Stimulated activated CD4-positive, alpha-beta T cell treated with anti-CD3 and anti-CD28 coated beads, Interleukin-4, amount 100 ng/mL, for 4 hours (primary cell): ENCODE data around the gene PARP16.
A peak's percentile ranks its signal among the peaks of the same experiment; 100 is the strongest.

ENCODE experiments used
- DNase-seq, 2 experiments: peaks; one replicate each; pipeline ENCODE4 v3.0.0-alpha.2; 2020

Gene PARP16

GRCh38 chr15:65311760-65312159 lies 25.1 kb upstream of the PARP16 start:
- no peak for DNase-seq

GRCh38 chr15:65310431-65311137 lies 23.9 kb upstream of the PARP16 start:
- no peak for DNase-seq

GRCh38 chr15:65309882-65310418 lies 23.3 kb upstream of the PARP16 start:
- no peak for DNase-seq

- DNase-seq, result no peak
Measured at GRCh38 chr15:65307978-65308377, 21.3 kb upstream of the PARP16 start.

- no peak for DNase-seq
Measured at GRCh38 chr15:65306551-65306950, 19.9 kb upstream of the PARP16 start.

- DNase-seq, result no peak
Measured at GRCh38 chr15:65305776-65306175, 19.1 kb upstream of the PARP16 start.

- DNase-seq, result no peak
Measured at GRCh38 chr15:65305150-65305758, 18.6 kb upstream of the PARP16 start.

- peak; percentile 69 to 76 for DNase-seq
Measured at GRCh38 chr15:65304381-65305149, 17.9 kb upstream of the PARP16 start, which contains the start of gene RNU5B-1. Gene RNU5B-1 (plus strand): TSS chr15:65304677.

GRCh38 chr15:65303687-65304380 lies 17.2 kb upstream of the PARP16 start:
- DNase-seq, result no peak

GRCh38 chr15:65302061-65302460 lies 15.4 kb upstream of the PARP16 start:
- no peak for DNase-seq

GRCh38 chr15:65300924-65301441 lies 14.3 kb upstream of the PARP16 start:
- no peak for DNase-seq

GRCh38 chr15:65298731-65299130 lies 12.0 kb upstream of the PARP16 start:
- DNase-seq, result no peak

- no peak for DNase-seq
Measured at GRCh38 chr15:65292938-65293518, 6.3 kb upstream of the PARP16 start.

- DNase-seq, result no peak
Measured at GRCh38 chr15:65290228-65290627, 3.5 kb upstream of the PARP16 start.

- DNase-seq, result no peak
Measured at GRCh38 chr15:65289261-65289854, 2.7 kb upstream of the PARP16 start.

- no peak for DNase-seq
Measured at GRCh38 chr15:65287520-65287855, 805 bp upstream of the PARP16 start.

- DNase-seq, result no peak
Measured at GRCh38 chr15:65286069-65286703, 497 bp downstream of the PARP16 start.

GRCh38 chr15:65285291-65286068 lies 1.2 kb downstream of the PARP16 start:
- DNase-seq, result no peak

GRCh38 chr15:65278480-65278879 lies 8.2 kb downstream of the PARP16 start:
- DNase-seq, result no peak

- DNase-seq, result no peak
Measured at GRCh38 chr15:65277015-65277414, 9.7 kb downstream of the PARP16 start.

- DNase-seq, result no peak
Measured at GRCh38 chr15:65275728-65276126, 11.0 kb downstream of the PARP16 start.
